Hepatocyte (in vitro differentiated cells): ENCODE data around the gene CRIP3. TPM values are rescaled to one million over a fixed set of nuclear protein-coding genes. Genes with fewer than 3 reads are reported as not detected.

Source experiments
- DNase-seq: peaks from one replicate; pipeline ENCODE4 v3.0.0-alpha.2; 2016; ENCODE audit warnings: low spot score
- H2AFZ ChIP-seq: fragments of 200-600 bp; sonication (generic); 2 replicates; pipeline ENCODE4 v1.6.0; 2016; ENCODE audit warnings: antibody characterized with exemption, mild to moderate bottlenecking
- H3K27ac ChIP-seq: fragments of 200-600 bp; sonication (generic); 2 replicates; pipeline ENCODE4 v1.5.1; 2016; ENCODE audit warnings: mild to moderate bottlenecking
- H3K27me3 ChIP-seq: fragments of 200-600 bp; sonication (generic); 2 replicates; pipeline ENCODE4 v1.6.1; 2016
- H3K36me3 ChIP-seq: fragments of 200-600 bp; sonication (generic); replicated peaks from 2 replicates; pipeline ENCODE4 v1.5.1; 2016; ENCODE audit warnings: low read depth; ENCODE audit not compliant: insufficient read depth
- H3K4me1 ChIP-seq: fragments of 200-600 bp; sonication (generic); 2 replicates; pipeline ENCODE4 v1.5.1; 2016; ENCODE audit warnings: mild to moderate bottlenecking, moderate library complexity; ENCODE audit not compliant: insufficient read depth
- H3K4me2 ChIP-seq: fragments of 200-600 bp; sonication (generic); 2 replicates; pipeline ENCODE4 v1.6.0; 2016
- H3K4me3 ChIP-seq: fragments of 200-600 bp; sonication (generic); 2 replicates; pipeline ENCODE4 v1.5.1; 2016; ENCODE audit warnings: mild to moderate bottlenecking
- H3K79me2 ChIP-seq: fragments of 200-600 bp; sonication (generic); 2 replicates; pipeline ENCODE4 v1.6.0; 2017; ENCODE audit warnings: mild to moderate bottlenecking
- H3K9me2 ChIP-seq: fragments of 200-600 bp; sonication (generic); replicated peaks from 2 replicates; pipeline ENCODE4 v1.6.0; 2017; ENCODE audit warnings: mild to moderate bottlenecking; ENCODE audit not compliant: insufficient read depth
- H3K9me3 ChIP-seq: fragments of 200-600 bp; sonication (generic); 2 replicates; pipeline ENCODE4 v1.5.1; 2016; ENCODE audit warnings: low read depth, mild to moderate bottlenecking
- H4K20me1 ChIP-seq: fragments of 200-600 bp; sonication (generic); 2 replicates; pipeline ENCODE4 v1.6.0; 2016; ENCODE audit warnings: mild to moderate bottlenecking; ENCODE audit not compliant: insufficient read depth, poor library complexity, severe bottlenecking
- EZH2 ChIP-seq: fragments of 200-600 bp; sonication (generic); IDR thresholded peaks from 2 replicates; pipeline ENCODE4 v1.6.1; 2016; ENCODE audit warnings: antibody characterized with exemption, mild to moderate bottlenecking, borderline replicate concordance
- EZH2phosphoT487 ChIP-seq: fragments of 200-600 bp; sonication (generic); IDR thresholded peaks from one replicate; pipeline ENCODE4 v1.6.1; 2018; ENCODE audit warnings: antibody characterized with exemption, mild to moderate bottlenecking, low read depth, moderate library complexity; ENCODE audit not compliant: unreplicated experiment, severe bottlenecking
- WGBS: methylation state at CpG from one replicate; pipeline ENCODE4 v1.1.6; 2016; ENCODE audit warnings: low lambda C conversion rate; ENCODE audit errors: missing lambda C conversion rate; 5-methylcytosine and 5-hydroxymethylcytosine counted together
- polyA plus RNA-seq: library from polyadenylated mRNA; unstranded; fragments of >200 nt; fragmentation: Nextera tagmentation; extraction: Ambion mirVana; gene quantifications from 2 replicates; pipeline ENCODE4 v1.2.1, GENCODE V29; 2016
- total RNA-seq: library from RNA; depleted of rRNA; stranded (reverse); fragments of >200 nt; gene quantifications from 2 replicates; pipeline ENCODE4 v1.2.3, GENCODE V29; 2014
- TF ChIP-seq, protein P1 (sequence below): fragments of 200-600 bp; sonication (generic); IDR thresholded peaks from 2 replicates; pipeline ENCODE4 v1.5.1; 2016; ENCODE audit warnings: antibody characterized with exemption, mild to moderate bottlenecking; ENCODE audit not compliant: poor library complexity

The CRIP3 gene
- total and polyA plus RNA-seq, 2 experiments from 2014 or later: 0.80 to 1.5 TPM

DNA sequence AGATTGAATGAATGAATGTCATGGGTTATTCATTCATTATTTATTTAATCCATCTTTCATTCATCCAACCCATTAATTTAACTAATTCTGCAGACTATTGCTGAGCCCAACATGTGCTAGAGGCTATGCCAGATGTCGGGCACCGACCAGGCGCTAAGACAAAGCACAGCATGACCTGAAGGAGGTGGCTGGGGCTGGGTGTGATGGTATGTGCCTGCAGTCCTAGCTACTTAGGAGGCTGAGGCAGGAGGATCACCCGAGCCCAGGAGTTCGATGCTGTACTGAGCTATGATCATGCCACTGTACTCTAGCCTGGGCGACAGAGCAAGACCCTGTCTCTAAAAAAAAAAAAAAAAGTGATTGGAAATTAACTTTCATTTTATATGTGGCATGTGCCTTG, 16.3 kb downstream of the CRIP3 start:
- Histone ChIP-seq H3K27ac (no peak overlapping the region), H3K27me3 (no peaks in the 10 kb centered on the region), H3K4me2 (no peak overlapping the region), H4K20me1 (no peaks in the 10 kb centered on the region), H3K9me2 (no peaks in the 10 kb centered on the region), H2AFZ (no peak overlapping the region), H3K4me3 (no peak overlapping the region), H3K36me3 (no peaks in the 10 kb centered on the region), H3K4me1 (no peaks in the 10 kb centered on the region), H3K79me2 (no peaks in the 10 kb centered on the region), H3K9me3 (no peaks in the 10 kb centered on the region)
- no peak for DNase-seq
- TF ChIP-seq EZH2phosphoT487 (no peak), EZH2 (no peak)
- TF ChIP-seq, protein P1, sequence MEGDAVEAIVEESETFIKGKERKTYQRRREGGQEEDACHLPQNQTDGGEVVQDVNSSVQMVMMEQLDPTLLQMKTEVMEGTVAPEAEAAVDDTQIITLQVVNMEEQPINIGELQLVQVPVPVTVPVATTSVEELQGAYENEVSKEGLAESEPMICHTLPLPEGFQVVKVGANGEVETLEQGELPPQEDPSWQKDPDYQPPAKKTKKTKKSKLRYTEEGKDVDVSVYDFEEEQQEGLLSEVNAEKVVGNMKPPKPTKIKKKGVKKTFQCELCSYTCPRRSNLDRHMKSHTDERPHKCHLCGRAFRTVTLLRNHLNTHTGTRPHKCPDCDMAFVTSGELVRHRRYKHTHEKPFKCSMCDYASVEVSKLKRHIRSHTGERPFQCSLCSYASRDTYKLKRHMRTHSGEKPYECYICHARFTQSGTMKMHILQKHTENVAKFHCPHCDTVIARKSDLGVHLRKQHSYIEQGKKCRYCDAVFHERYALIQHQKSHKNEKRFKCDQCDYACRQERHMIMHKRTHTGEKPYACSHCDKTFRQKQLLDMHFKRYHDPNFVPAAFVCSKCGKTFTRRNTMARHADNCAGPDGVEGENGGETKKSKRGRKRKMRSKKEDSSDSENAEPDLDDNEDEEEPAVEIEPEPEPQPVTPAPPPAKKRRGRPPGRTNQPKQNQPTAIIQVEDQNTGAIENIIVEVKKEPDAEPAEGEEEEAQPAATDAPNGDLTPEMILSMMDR: no peak
- WGBS: 92% methylated on average over 6 of the region's 6 CpGs

DNA sequence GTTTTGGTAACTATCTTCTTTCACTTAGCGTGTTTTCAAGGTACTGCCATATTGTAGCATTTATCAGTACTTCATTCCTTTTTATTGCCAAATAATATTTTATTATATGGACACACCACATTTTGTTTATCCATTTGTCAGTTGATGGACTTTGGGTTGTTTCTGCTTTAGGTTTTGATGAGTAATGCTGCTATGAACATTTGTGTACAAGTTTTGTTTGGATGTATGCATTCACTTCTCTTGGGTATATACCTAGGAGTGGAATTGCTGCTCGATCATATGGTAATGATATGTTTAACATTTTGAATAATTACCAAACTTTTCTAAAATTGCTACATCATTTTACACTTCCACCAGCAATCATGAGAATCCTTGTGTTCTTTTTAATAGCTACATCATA, 16.9 kb downstream of the CRIP3 start:
- H3K4me2 ChIP-seq: no peak overlapping the region
- no peak overlapping the region for H3K4me3 ChIP-seq

DNA sequence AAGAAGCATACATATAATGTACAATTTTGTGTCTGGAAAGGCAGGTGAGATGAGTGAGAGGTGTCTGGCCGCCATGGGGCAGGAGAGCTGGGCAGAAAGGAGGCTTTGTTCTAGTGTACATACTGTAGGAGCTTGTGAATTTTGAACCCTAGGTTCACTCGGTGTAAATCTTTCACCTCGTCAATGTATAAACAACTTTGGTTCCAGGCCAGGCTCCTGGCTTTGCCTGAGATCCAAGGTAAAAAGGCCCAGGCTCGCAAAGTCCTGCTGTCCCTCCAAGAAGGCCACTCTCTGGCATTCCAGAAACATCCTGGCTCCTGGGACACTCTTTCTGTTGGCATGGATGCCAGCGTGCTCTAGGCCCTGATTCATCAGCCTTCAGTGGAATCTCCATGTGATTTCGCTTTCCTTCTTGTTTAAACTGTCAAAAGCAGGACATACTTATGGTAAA, 17.7 kb downstream of the CRIP3 start:
- 77% methylated on average over 6 of the region's 6 CpGs for whole genome bisulfite sequencing
- no peaks in the 10 kb centered on the region for H4K20me1 ChIP-seq
- H2AFZ ChIP-seq: no peak overlapping the region
- H3K79me2 ChIP-seq: no peaks in the 10 kb centered on the region
- no peaks in the 10 kb centered on the region for H3K4me1 ChIP-seq
- peaks cover under 1% of the 10 kb centered on the region for H3K27me3 ChIP-seq
- no peak overlapping the region for H3K27ac ChIP-seq
- TF ChIP-seq EZH2 (no peak), EZH2phosphoT487 (no peak)
- TF ChIP-seq, protein P1: no peak
- H3K9me3 ChIP-seq: no peaks in the 10 kb centered on the region
- DNase-seq: no peak
- H3K4me2 ChIP-seq: no peak overlapping the region
- no peaks in the 10 kb centered on the region for H3K9me2 ChIP-seq
- H3K4me3 ChIP-seq: no peak overlapping the region
- no peaks in the 10 kb centered on the region for H3K36me3 ChIP-seq

More for the DNA sequence above, 16.9 kb downstream of the CRIP3 start:
- H3K36me3 ChIP-seq: no peaks in the 10 kb centered on the region
- no peak overlapping the region for H3K27ac ChIP-seq
- 91% methylated on average over 2 of the region's 2 CpGs for WGBS
- H3K9me2 ChIP-seq: no peaks in the 10 kb centered on the region
- no peaks in the 10 kb centered on the region for H3K79me2 ChIP-seq
- H3K9me3 ChIP-seq: no peaks in the 10 kb centered on the region
- H3K27me3 ChIP-seq: no peaks in the 10 kb centered on the region
- no peak overlapping the region for H2AFZ ChIP-seq
- H3K4me1 ChIP-seq: no peaks in the 10 kb centered on the region
- TF ChIP-seq EZH2 (no peak), EZH2phosphoT487 (no peak)
- TF ChIP-seq, protein P1: no peak
- no peak for DNase-seq
- no peaks in the 10 kb centered on the region for H4K20me1 ChIP-seq
